Measurements from ENCODE around the gene ARHGAP26.

The ARHGAP26 gene

GRCh38 chr5:142862594-142862993 lies 92.4 kb downstream of the ARHGAP26 start:
- Histone ChIP-seq H3K27ac (ENCODE audit: low read depth, low read length) (no peak overlapping the region), H3K9me3 (ENCODE audit: control insufficient read depth, insufficient read depth, low read length) (no peaks in the 10 kb centered on the region), H3K27me3 (ENCODE audit: control insufficient read depth, low read length) (no peaks in the 10 kb centered on the region; the same call in none of the 2 replicates), H3K79me2 (ENCODE audit: control insufficient read depth, low read length) (no peaks in the 10 kb centered on the region), H3F3A (ENCODE audit: control insufficient read depth, insufficient read depth) (no peaks in the 10 kb centered on the region), H3K36me3 (ENCODE audit: control insufficient read depth, low read length) (no peaks in the 10 kb centered on the region), H3K9me2 (replicated peaks; ENCODE audit: control insufficient read depth, low read length) (no peaks in the 10 kb centered on the region), H3K4me1 (ENCODE audit: control insufficient read depth, low read length) (no peaks in the 10 kb centered on the region), H3K4me3 (ENCODE audit: low read length) (no peak overlapping the region), H4K20me1 (ENCODE audit: control insufficient read depth, insufficient read depth, low read depth, low read length) (no peaks in the 10 kb centered on the region; the same call in 1 of the 2 replicates), H3K4me2 (ENCODE audit: low read length) (no peak overlapping the region)
- TF ChIP-seq CTCF (IDR thresholded peaks at IDR 0.05; ENCODE audit: low read depth, low read length, poor library complexity, severe bottlenecking) = no peak
- no peak for TF ChIP-seq EZH2phosphoT487 (IDR thresholded peaks at IDR 0.05; ENCODE audit: borderline replicate concordance, low read length)

DNA sequence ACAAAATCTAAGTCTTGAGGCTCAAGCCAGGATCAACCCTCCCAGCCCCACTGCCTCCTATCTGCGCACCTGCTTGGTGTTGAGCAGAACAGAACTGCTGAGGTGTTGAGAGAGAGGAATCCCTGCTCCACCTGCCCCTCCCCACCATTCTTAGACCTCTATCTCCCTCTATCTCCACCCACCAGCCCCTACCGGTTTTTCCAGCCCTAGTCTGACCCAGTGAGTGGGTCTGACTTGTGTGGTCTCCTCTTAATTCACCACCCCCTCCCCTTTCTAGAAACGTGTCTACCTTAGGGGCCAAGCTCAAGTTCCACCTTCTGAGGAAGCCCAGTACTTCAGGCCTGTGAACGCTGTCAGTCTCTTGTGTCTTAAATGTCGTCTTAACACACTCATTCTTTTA lies 93.7 kb downstream of the ARHGAP26 start:
- Histone ChIP-seq H3K79me2 (ENCODE audit: control insufficient read depth, low read length) (no peaks in the 10 kb centered on the region), H3K27ac (ENCODE audit: low read depth, low read length) (no peak overlapping the region), H4K20me1 (ENCODE audit: control insufficient read depth, insufficient read depth, low read depth, low read length) (no peaks in the 10 kb centered on the region; the same call in 1 of the 2 replicates), H3K36me3 (ENCODE audit: control insufficient read depth, low read length) (no peaks in the 10 kb centered on the region), H3F3A (ENCODE audit: control insufficient read depth, insufficient read depth) (no peaks in the 10 kb centered on the region), H3K4me1 (ENCODE audit: control insufficient read depth, low read length) (no peaks in the 10 kb centered on the region), H3K9me2 (replicated peaks; ENCODE audit: control insufficient read depth, low read length) (no peaks in the 10 kb centered on the region), H3K9me3 (ENCODE audit: control insufficient read depth, insufficient read depth, low read length) (no peaks in the 10 kb centered on the region), H3K27me3 (ENCODE audit: control insufficient read depth, low read length) (no peaks in the 10 kb centered on the region; the same call in none of the 2 replicates), H3K4me3 (ENCODE audit: low read length) (no peak overlapping the region), H3K4me2 (ENCODE audit: low read length) (no peak overlapping the region)
- no peak for TF ChIP-seq EZH2phosphoT487 (IDR thresholded peaks at IDR 0.05; ENCODE audit: borderline replicate concordance, low read length)
- TF ChIP-seq CTCF (IDR thresholded peaks at IDR 0.05; ENCODE audit: low read depth, low read length, poor library complexity, severe bottlenecking) = no peak

GRCh38 chr5:142864290-142865260 lies 94.4 kb downstream of the ARHGAP26 start:
- no peak for TF ChIP-seq CTCF (IDR thresholded peaks at IDR 0.05; ENCODE audit: low read depth, low read length, poor library complexity, severe bottlenecking)
- TF ChIP-seq EZH2phosphoT487 (IDR thresholded peaks at IDR 0.05; ENCODE audit: borderline replicate concordance, low read length) = no peak
- Histone ChIP-seq H3K9me3 (ENCODE audit: control insufficient read depth, insufficient read depth, low read length) (no peaks in the 10 kb centered on the region), H3K36me3 (ENCODE audit: control insufficient read depth, low read length) (no peaks in the 10 kb centered on the region), H3K4me1 (ENCODE audit: control insufficient read depth, low read length) (no peaks in the 10 kb centered on the region), H3F3A (ENCODE audit: control insufficient read depth, insufficient read depth) (no peaks in the 10 kb centered on the region), H4K20me1 (ENCODE audit: control insufficient read depth, insufficient read depth, low read depth, low read length) (no peaks in the 10 kb centered on the region; the same call in 1 of the 2 replicates), H3K4me3 (ENCODE audit: low read length) (no peak overlapping the region), H3K27me3 (ENCODE audit: control insufficient read depth, low read length) (no peaks in the 10 kb centered on the region; the same call in none of the 2 replicates), H3K9me2 (replicated peaks; ENCODE audit: control insufficient read depth, low read length) (no peaks in the 10 kb centered on the region), H3K79me2 (ENCODE audit: control insufficient read depth, low read length) (no peaks in the 10 kb centered on the region), H3K27ac (ENCODE audit: low read depth, low read length) (no peak overlapping the region), H3K4me2 (ENCODE audit: low read length) (no peak overlapping the region)

All from DOHH2 (cell line).